Calu3 (cell line): ENCODE measurements around the gene POLR1G. TPM values are rescaled to one million over a fixed set of nuclear protein-coding genes. Genes with fewer than 3 reads are reported as not detected.

Experiments used
- BruUV-seq: library from RNA; stranded (reverse); fragments of 400-500 nt; replicated peaks from 2 replicates; lab custom pipeline; 2021; lab: Mats Ljungman, UMichigan
- CTCF ChIA-PET: fragments of 300-600 bp; sonication (Branson Sonifier 250); formaldehyde crosslinking; loops from one replicate; lab custom pipeline; 2022; ENCODE audit warnings: antibody characterized with exemption; lab: Charles Lee
- DNase-seq: peaks from one replicate; pipeline ENCODE4 v3.0.0; 2022
- H3K27ac Mint-ChIP-seq: one replicate; pipeline ENCODE4 v1.8.0; 2022; ENCODE audit warnings: mixed read lengths; ENCODE audit not compliant: unreplicated experiment
- H3K27me3 Mint-ChIP-seq: one replicate; pipeline ENCODE4 v1.8.0; 2022; ENCODE audit warnings: mixed read lengths; ENCODE audit not compliant: unreplicated experiment
- H3K36me3 Mint-ChIP-seq: one replicate; pipeline ENCODE4 v1.8.0; 2022; ENCODE audit warnings: mild to moderate bottlenecking, moderate library complexity, mixed read lengths; ENCODE audit not compliant: insufficient read depth, unreplicated experiment
- H3K4me1 Mint-ChIP-seq: one replicate; pipeline ENCODE4 v1.8.0; 2022; ENCODE audit warnings: mild to moderate bottlenecking, low read depth, mixed read lengths; ENCODE audit not compliant: unreplicated experiment
- H3K4me3 Mint-ChIP-seq: one replicate; pipeline ENCODE4 v1.8.0; 2022; ENCODE audit warnings: mild to moderate bottlenecking, low read depth, moderate library complexity, mixed read lengths; ENCODE audit not compliant: unreplicated experiment
- H3K9me3 Mint-ChIP-seq: one replicate; pipeline ENCODE4 v1.8.0; 2022; ENCODE audit warnings: low read depth, mixed read lengths; ENCODE audit not compliant: unreplicated experiment
- intact Hi-C: fragments of 100-400 bp; cut with micrococcal nuclease; formaldehyde crosslinking; loops from one replicate; pipeline ENCODE4 v1.10.0; 2022; ENCODE audit not compliant: unreplicated experiment
- microRNA-seq: library from miRNA; unstranded; fragments of <30 nt; microRNA quantifications from one replicate; pipeline ENCODE4 v1.2.0, GENCODE V29; 2022
- total RNA-seq: library from RNA; stranded (reverse); gene quantifications from 2 replicates; pipeline ENCODE4 v1.2.3, GENCODE V29; 2022
- TF ChIP-seq, protein P1 (sequence below): fragments of 200-600 bp; IDR thresholded peaks from one replicate; pipeline ENCODE4 v1.8.0; 2022; ENCODE audit warnings: antibody characterized with exemption; ENCODE audit not compliant: unreplicated experiment

The POLR1G gene
- total RNA-seq, 1 experiment from 2014 or later: 25.8 TPM

DNA sequence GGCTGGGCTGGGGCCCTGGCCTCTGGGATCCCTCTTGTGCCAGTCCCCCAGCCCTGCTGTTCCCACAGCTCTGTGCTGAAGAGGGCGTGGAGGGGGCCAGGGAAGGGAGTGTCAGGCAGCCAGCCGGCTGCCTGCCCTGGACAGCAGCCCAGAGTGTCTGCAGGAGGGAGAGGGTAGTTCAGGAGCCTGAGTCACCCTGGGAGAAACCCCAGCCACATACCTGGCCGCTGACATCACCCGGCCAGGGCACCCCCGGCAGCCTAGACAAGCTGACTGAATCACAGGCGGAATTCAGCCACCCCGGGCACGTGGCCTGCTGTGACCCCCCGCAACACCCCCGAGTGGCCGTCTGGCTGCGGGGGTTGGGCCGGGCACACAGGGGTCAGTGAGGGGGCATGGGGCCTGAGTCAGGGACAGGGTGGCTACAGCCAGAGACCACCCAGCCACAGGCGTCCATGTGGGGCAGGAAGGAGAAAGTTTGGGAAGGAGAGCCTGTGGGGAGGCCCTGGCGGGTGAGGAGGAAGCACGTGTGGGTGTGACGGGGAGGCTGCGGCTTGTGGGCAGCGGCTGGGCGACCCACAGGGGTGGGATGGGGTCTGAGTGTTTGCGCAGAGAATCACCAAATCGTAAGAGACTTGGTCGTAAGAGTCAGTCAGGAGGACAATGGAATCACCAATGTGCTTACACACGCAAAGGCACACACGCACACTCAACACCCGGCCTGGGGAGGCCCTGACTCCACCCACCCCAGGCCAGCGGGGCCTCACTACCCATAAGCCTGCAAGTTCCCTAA is 49.5 kb downstream of the POLR1G start:
- peaks cover 38% of the 10 kb centered on the region for H3K36me3 Mint-ChIP-seq
- no peaks in the 10 kb centered on the region for H3K27me3 Mint-ChIP-seq

DNA sequence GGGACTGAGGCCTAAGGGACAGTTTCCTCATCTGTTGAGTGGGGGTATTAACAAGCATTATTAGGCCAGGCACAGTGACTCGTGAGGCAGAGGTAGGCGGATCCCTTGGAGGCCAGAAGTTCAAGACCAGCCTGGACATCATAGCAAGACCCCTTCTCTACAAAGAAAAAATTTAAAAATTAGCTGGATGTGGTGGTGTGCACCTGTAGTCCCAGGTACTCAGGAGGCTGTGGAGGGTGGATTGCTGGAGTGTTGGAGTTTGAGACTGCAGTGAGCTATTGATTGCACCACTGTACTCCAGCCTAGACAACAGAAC is 50.0 kb downstream of the POLR1G start:
- H3K27me3 Mint-ChIP-seq: no peaks in the 10 kb centered on the region
- no TSS peak for BruUV-seq
- TF ChIP-seq, protein P1, sequence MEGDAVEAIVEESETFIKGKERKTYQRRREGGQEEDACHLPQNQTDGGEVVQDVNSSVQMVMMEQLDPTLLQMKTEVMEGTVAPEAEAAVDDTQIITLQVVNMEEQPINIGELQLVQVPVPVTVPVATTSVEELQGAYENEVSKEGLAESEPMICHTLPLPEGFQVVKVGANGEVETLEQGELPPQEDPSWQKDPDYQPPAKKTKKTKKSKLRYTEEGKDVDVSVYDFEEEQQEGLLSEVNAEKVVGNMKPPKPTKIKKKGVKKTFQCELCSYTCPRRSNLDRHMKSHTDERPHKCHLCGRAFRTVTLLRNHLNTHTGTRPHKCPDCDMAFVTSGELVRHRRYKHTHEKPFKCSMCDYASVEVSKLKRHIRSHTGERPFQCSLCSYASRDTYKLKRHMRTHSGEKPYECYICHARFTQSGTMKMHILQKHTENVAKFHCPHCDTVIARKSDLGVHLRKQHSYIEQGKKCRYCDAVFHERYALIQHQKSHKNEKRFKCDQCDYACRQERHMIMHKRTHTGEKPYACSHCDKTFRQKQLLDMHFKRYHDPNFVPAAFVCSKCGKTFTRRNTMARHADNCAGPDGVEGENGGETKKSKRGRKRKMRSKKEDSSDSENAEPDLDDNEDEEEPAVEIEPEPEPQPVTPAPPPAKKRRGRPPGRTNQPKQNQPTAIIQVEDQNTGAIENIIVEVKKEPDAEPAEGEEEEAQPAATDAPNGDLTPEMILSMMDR: no peak
- peak overlapping the region; percentile 93 for H3K27ac Mint-ChIP-seq
- intact Hi-C loops: no loop called here
- peaks cover 63% of the 10 kb centered on the region for H3K4me1 Mint-ChIP-seq
- H3K9me3 Mint-ChIP-seq: no peaks in the 10 kb centered on the region
- peaks cover 32% of the 10 kb centered on the region for H3K36me3 Mint-ChIP-seq
- peak overlapping the region; percentile 70 for H3K4me3 Mint-ChIP-seq
- CTCF ChIA-PET: interaction anchor here (0.7 to 2.1 kb wide), 5 partner anchors 11 to 54 kb away, joined by 3 to 13 read pairs (median 5); partner anchors contain the start of gene FOSB
- no peak for DNase-seq

More for the DNA sequence above, 49.5 kb downstream of the POLR1G start:
- peak overlapping the region; percentile 93 for H3K27ac Mint-ChIP-seq
- CTCF ChIA-PET: interaction anchor here (0.5 to 2.1 kb wide), 9 partner anchors 9 to 314 kb away, joined by 3 to 13 read pairs (median 6); partner anchors contain the start of gene FOSB
- intact Hi-C loops: no loop called here
- no peaks in the 10 kb centered on the region for H3K9me3 Mint-ChIP-seq
- TF ChIP-seq, protein P1: no peak
- no TSS peak for BruUV-seq
- peaks cover 68% of the 10 kb centered on the region for H3K4me1 Mint-ChIP-seq
- peak; percentile 99 for DNase-seq
- H3K4me3 Mint-ChIP-seq: peak overlapping the region; percentile 70

DNA sequence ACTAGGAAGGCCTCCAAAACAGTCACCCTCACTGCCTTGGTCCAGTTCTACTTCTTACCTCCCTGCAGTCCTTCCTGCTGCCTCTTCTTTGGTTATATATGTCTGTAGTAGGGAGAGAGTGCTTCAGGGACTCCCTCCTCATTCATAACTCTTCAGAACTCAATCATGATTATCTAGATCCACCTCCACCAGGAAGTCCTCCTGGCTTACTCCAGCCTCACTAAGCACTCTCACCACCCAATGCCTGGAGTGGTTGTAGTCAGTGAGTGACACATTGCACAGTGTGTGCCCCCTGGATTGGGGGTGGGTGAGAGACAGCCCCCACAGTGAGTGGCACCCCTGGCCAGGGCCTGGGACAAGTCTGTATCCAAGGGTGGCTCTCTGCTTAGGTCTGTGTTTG is 51.3 kb downstream of the POLR1G start:
- no peak for DNase-seq
- H3K36me3 Mint-ChIP-seq: peaks cover 25% of the 10 kb centered on the region
- TF ChIP-seq, protein P1: no peak
- intact Hi-C loops: no loop called here
- H3K4me3 Mint-ChIP-seq: no peak overlapping the region
- peak overlapping the region; percentile 31 for H3K27ac Mint-ChIP-seq
- CTCF ChIA-PET: interaction anchor here (0.7 kb wide), 2 partner anchors 11 to 29 kb away, joined by 3 to 4 read pairs; no protein-coding TSS in a partner anchor
- BruUV-seq: no TSS peak
- no peaks in the 10 kb centered on the region for H3K27me3 Mint-ChIP-seq
- peaks cover 58% of the 10 kb centered on the region for H3K4me1 Mint-ChIP-seq
- no peaks in the 10 kb centered on the region for H3K9me3 Mint-ChIP-seq

Small RNA genes lying within 50 kb of the gene (microRNA-seq; reads per million reads assigned to microRNA genes)
- gene MIR6088: not detected

Other genes with a start within 250 kb of the POLR1G start
- 0.64 TPM in 2 replicates for gene NKPD1, start 245.7 kb upstream of the POLR1G start, total RNA-seq
- 55.7 and 57.0 TPM in 2 replicates for gene TRAPPC6A, start 228.4 kb upstream of the POLR1G start, total RNA-seq
- gene BLOC1S3, start 227.9 kb upstream of the POLR1G start, total RNA-seq: 22.7 and 25.2 TPM in 2 replicates
- not detected in 2 replicates for gene EXOC3L2, start 161.2 kb upstream of the POLR1G start, total RNA-seq
- 45.9 and 50.3 TPM in 2 replicates for gene MARK4, start 155.4 kb upstream of the POLR1G start, total RNA-seq
- not detected in 2 replicates for gene CKM, start 83.8 kb upstream of the POLR1G start, total RNA-seq
- gene KLC3, start 65.9 kb upstream of the POLR1G start, total RNA-seq: 3.3 and 4.5 TPM in 2 replicates
- gene ERCC2, start 36.1 kb upstream of the POLR1G start, total RNA-seq: 56.4 and 57.7 TPM in 2 replicates
- 98.4 and 135 TPM in 2 replicates for gene PPP1R13L, start 1.6 kb upstream of the POLR1G start, total RNA-seq
- 55.7 and 58.9 TPM in 2 replicates for gene ERCC1, start 17.3 kb downstream of the POLR1G start, total RNA-seq
- 18.7 and 23.8 TPM in 2 replicates for gene FOSB, start 61.4 kb downstream of the POLR1G start, total RNA-seq
- gene RTN2, start 90.4 kb downstream of the POLR1G start, total RNA-seq: 5.7 and 7.2 TPM in 2 replicates
- 5.0 and 6.8 TPM in 2 replicates for gene PPM1N, start 91.8 kb downstream of the POLR1G start, total RNA-seq
- 194 and 219 TPM in 2 replicates for gene VASP, start 100.8 kb downstream of the POLR1G start, total RNA-seq
- gene OPA3, start 178.2 kb downstream of the POLR1G start, total RNA-seq: 14.2 and 17.1 TPM in 2 replicates
- gene GPR4, start 195.6 kb downstream of the POLR1G start, total RNA-seq: not detected in 2 replicates
- gene EML2, start 232.8 kb downstream of the POLR1G start, total RNA-seq: 93.7 and 94.0 TPM in 2 replicates